DLD1 (cell line): Measurements from ENCODE around the gene KIRREL3.
"Not testable (repeated sequence)": the region's sequence is repeated elsewhere in the genome, so short reads cannot be mapped to it uniquely, and the experiment has no call there.

Source experiments
- in situ Hi-C: cut with HindIII; loops from 2 replicates; pipeline ENCODE4 v1.10.0; 2017; ENCODE audit warnings: low sequenced_read_pairs

Gene KIRREL3

GRCh38 chr11:126963115-126963514 is 37.5 kb downstream of the KIRREL3 start:
- in situ Hi-C loops: no loop called here

GRCh38 chr11:126959700-126960099 is 40.9 kb downstream of the KIRREL3 start:
- in situ Hi-C loops: no loop called here

GRCh38 chr11:126956635-126957034 is 43.9 kb downstream of the KIRREL3 start:
- in situ Hi-C loops: no loop called here

GRCh38 chr11:126952533-126952932 is 48.0 kb downstream of the KIRREL3 start:
- in situ Hi-C loops: not testable (repeated sequence)

- in situ Hi-C loops: no loop called here
Observed at GRCh38 chr11:126951465-126951864, 49.1 kb downstream of the KIRREL3 start.

- in situ Hi-C loops: no loop called here
Observed at GRCh38 chr11:126949066-126949891, 51.3 kb downstream of the KIRREL3 start.

- in situ Hi-C loops: no loop called here
Observed at GRCh38 chr11:126948563-126948962, 52.0 kb downstream of the KIRREL3 start.

- in situ Hi-C loops: no loop called here
Observed at GRCh38 chr11:126945319-126945718, 55.3 kb downstream of the KIRREL3 start.

GRCh38 chr11:126943316-126943715 is 57.3 kb downstream of the KIRREL3 start:
- in situ Hi-C loops: no loop called here

- in situ Hi-C loops: no loop called here
Observed at GRCh38 chr11:126942146-126942545, 58.4 kb downstream of the KIRREL3 start.

- in situ Hi-C loops: no loop called here
Observed at GRCh38 chr11:126939552-126939951, 61.0 kb downstream of the KIRREL3 start.

- in situ Hi-C loops: no loop called here
Observed at GRCh38 chr11:126938718-126939117, 61.9 kb downstream of the KIRREL3 start.

- in situ Hi-C loops: no loop called here
Observed at GRCh38 chr11:126930091-126930841, 70.3 kb downstream of the KIRREL3 start.

- in situ Hi-C loops: no loop called here
Observed at GRCh38 chr11:126929179-126930061, 71.2 kb downstream of the KIRREL3 start.

GRCh38 chr11:126927623-126928022 is 72.9 kb downstream of the KIRREL3 start:
- in situ Hi-C loops: no loop called here

- in situ Hi-C loops: no loop called here
Observed at GRCh38 chr11:126926376-126926791, 74.2 kb downstream of the KIRREL3 start.

- in situ Hi-C loops: no loop called here
Observed at GRCh38 chr11:126925321-126926093, 75.1 kb downstream of the KIRREL3 start.

GRCh38 chr11:126924376-126925040 is 76.1 kb downstream of the KIRREL3 start:
- in situ Hi-C loops: no loop called here

GRCh38 chr11:126920833-126921232 is 79.7 kb downstream of the KIRREL3 start:
- in situ Hi-C loops: no loop called here
